KMS-11 (cell line): ENCODE results near the gene KBTBD4.
"Not testable (repeated sequence)": the region's sequence is repeated elsewhere in the genome, so short reads cannot be mapped to it uniquely, and the experiment has no call there.

Source experiments
- H2AFZ ChIP-seq: fragments of 200-600 bp; sonication (generic); 2 replicates; pipeline ENCODE4 v1.6.1; 2016; ENCODE audit warnings: antibody characterized with exemption, mixed run types, low read depth
- H3K27ac ChIP-seq: fragments of 200-600 bp; sonication (generic); 2 replicates; pipeline ENCODE4 v1.6.1; 2016; ENCODE audit warnings: mild to moderate bottlenecking, mixed run types
- H3K27me3 ChIP-seq: fragments of 200-600 bp; sonication (generic); 2 replicates; pipeline ENCODE4 v1.6.1; 2017; ENCODE audit warnings: mild to moderate bottlenecking, low read depth, mixed run types, moderate library complexity; ENCODE audit not compliant: insufficient read depth
- H3K36me3 ChIP-seq: fragments of 200-600 bp; sonication (generic); 2 replicates; pipeline ENCODE4 v1.6.1; 2017; ENCODE audit warnings: mild to moderate bottlenecking, mixed run types; ENCODE audit not compliant: insufficient read depth
- H3K4me1 ChIP-seq: fragments of 200-600 bp; sonication (generic); 2 replicates; pipeline ENCODE4 v1.6.1; 2016; ENCODE audit warnings: mild to moderate bottlenecking, low read depth, mixed run types; ENCODE audit not compliant: poor library complexity, severe bottlenecking
- H3K4me2 ChIP-seq: fragments of 200-600 bp; sonication (generic); 2 replicates; pipeline ENCODE4 v1.7.0; 2016; ENCODE audit warnings: mild to moderate bottlenecking, mixed run types
- H3K4me3 ChIP-seq: fragments of 200-600 bp; sonication (generic); IDR thresholded peaks from 2 replicates; pipeline ENCODE4 v1.6.1; 2017; ENCODE audit warnings: low read depth, low read length, mixed read lengths; ENCODE audit not compliant: insufficient read depth
- H3K79me2 ChIP-seq: fragments of 200-600 bp; sonication (generic); 2 replicates; pipeline ENCODE4 v1.6.1; 2016; ENCODE audit warnings: low read depth, mixed run types; ENCODE audit not compliant: insufficient read depth
- H3K9ac ChIP-seq: fragments of 200-600 bp; sonication (generic); 2 replicates; pipeline ENCODE4 v1.6.1; 2016; ENCODE audit warnings: mild to moderate bottlenecking, mixed run types
- H4K20me1 ChIP-seq: fragments of 200-600 bp; sonication (generic); 2 replicates; pipeline ENCODE4 v1.6.1; 2016; ENCODE audit warnings: mild to moderate bottlenecking, mixed run types; ENCODE audit not compliant: insufficient read depth
- TF ChIP-seq, protein P1 (sequence below): fragments of 200-600 bp; sonication (generic); conservative IDR thresholded peaks from 2 replicates; pipeline ENCODE4 v1.6.1; 2017; ENCODE audit warnings: low read depth, mild to moderate bottlenecking, antibody characterized with exemption, low read length, moderate library complexity, mixed read lengths

The KBTBD4 gene

DNA sequence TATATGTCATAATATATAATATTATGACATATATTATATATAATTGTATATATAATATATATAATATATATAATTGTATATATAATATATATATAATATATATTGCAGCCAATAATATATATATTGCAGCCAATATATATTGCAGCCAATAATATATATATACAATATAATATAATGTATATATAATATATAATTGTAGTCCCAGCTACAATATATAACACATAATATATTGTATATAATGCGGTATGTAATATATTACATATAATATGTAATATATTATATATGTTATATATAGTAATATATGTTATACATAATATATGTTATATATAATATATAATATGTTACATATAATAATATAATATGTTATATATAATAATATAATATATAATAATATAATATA is 20.1 kb downstream of the KBTBD4 start:
- Histone ChIP-seq H3K27me3 (no peaks in the 10 kb centered on the region), H3K79me2 (no peaks in the 10 kb centered on the region), H3K36me3 (no peaks in the 10 kb centered on the region), H2AFZ (no peak overlapping the region), H3K4me2 (no peak overlapping the region), H3K9ac (no peak overlapping the region), H3K4me3 (no peak overlapping the region), H3K4me1 (peaks cover under 1% of the 10 kb centered on the region), H3K27ac (no peak overlapping the region), H4K20me1 (no peaks in the 10 kb centered on the region)
- TF ChIP-seq, protein P1, sequence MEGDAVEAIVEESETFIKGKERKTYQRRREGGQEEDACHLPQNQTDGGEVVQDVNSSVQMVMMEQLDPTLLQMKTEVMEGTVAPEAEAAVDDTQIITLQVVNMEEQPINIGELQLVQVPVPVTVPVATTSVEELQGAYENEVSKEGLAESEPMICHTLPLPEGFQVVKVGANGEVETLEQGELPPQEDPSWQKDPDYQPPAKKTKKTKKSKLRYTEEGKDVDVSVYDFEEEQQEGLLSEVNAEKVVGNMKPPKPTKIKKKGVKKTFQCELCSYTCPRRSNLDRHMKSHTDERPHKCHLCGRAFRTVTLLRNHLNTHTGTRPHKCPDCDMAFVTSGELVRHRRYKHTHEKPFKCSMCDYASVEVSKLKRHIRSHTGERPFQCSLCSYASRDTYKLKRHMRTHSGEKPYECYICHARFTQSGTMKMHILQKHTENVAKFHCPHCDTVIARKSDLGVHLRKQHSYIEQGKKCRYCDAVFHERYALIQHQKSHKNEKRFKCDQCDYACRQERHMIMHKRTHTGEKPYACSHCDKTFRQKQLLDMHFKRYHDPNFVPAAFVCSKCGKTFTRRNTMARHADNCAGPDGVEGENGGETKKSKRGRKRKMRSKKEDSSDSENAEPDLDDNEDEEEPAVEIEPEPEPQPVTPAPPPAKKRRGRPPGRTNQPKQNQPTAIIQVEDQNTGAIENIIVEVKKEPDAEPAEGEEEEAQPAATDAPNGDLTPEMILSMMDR, result no peak

DNA sequence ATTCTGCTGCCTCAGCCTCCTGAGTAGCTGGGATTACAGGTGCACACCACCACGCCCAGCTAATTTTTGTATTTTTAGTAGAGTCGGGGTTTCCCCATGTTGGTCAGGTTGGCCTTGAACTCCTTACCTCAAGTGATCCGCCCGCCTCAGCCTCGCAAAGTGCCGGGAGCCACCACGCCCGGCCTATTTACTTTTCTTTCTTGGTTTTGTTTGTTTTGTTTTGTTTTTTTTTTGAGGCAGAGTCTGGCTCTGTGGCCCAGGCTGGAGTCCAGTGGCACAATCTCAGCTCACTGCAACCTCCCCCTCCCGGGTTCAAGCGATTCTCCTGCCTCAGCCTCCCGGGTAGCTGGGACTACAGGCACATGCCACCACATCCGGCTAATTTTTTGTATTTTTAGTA is 21.8 kb downstream of the KBTBD4 start:
- not testable (repeated sequence) for H3K27me3 ChIP-seq, H3K4me3 ChIP-seq, H3K36me3 ChIP-seq, H4K20me1 ChIP-seq, H2AFZ ChIP-seq, H3K27ac ChIP-seq, H3K79me2 ChIP-seq, H3K4me2 ChIP-seq, H3K9ac ChIP-seq, H3K4me1 ChIP-seq

DNA sequence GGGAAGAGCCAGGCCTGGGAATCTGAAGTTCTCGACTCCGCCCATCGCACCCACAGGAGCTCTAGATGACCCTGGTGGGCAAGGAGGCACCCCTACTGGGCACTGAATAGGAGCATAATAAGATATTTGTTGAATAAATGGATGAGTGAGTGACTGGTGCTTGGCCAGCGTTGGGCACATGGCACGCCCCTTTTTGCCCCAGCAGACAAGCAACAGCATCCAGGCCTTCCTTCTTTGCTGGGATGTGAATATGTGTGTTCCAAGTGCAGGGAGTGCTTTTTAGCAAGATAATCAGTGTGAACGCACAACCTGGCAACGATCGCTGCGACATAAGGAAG is 25.4 kb downstream of the KBTBD4 start:
- Histone ChIP-seq H3K27me3 (no peaks in the 10 kb centered on the region), H3K9ac (peak overlapping the region; percentile 93; the same call in 1 of the 2 replicates), H3K36me3 (no peaks in the 10 kb centered on the region), H3K4me2 (peak overlapping the region; percentile 23; the same call in 1 of the 2 replicates), H2AFZ (peak overlapping the region; percentile 59), H4K20me1 (peaks cover 13% of the 10 kb centered on the region), H3K79me2 (peaks cover 44% of the 10 kb centered on the region), H3K4me3 (no peak overlapping the region), H3K27ac (no peak overlapping the region), H3K4me1 (peaks cover 36% of the 10 kb centered on the region)
- TF ChIP-seq, protein P1, result peak; percentile 48

DNA sequence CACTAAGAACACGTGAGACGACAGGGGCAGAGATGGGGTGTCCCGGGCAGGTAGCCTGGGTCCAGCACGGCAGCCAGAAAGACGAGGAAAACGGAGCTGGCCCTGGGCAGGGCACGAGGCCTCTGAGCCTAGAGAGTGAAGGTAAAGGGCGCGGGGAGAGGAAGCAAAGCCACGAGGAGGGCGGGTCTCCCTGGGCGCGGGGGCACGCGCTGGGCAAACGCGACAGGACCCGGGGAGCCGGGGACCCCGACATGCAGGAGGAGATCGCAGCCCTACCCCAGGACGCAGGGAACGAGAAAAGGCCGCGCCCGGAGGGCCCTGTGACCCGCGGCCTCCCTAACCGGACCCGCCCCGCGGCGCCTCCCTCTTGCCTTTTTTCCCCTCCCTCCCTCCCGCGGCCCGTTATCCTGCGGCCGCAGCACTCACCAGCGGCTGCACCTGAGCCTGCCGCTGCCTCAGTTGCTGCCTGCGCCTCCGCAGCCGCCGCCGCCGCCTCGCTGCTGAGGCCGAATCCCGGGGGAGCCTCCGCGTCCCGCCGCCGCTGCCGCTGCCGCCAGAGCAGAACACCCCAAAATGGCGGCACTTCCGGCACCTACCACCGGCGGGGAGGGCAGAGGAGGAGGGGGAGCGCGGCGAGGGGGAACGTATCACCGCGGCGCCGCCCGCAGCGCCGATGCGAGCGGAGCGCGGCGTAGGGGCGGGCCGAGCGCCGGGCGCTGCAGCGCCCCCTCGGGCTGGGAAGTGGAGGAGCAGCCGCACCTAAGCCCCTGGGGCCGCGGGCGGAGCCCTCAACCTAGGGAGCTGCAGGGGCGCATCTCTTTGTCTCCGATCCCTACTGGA is 26.0 kb downstream of the KBTBD4 start, which contains the start of gene CELF1:
Gene CELF1 (minus strand): TSS at position 567 of the 840 bp plus-strand sequence. CDS start 53,609 bp downstream, outside the sequence.
- H4K20me1 ChIP-seq, result peaks cover 19% of the 10 kb centered on the region
- TF ChIP-seq, protein P1, result peak; percentile 78
- peak within 1 kb of the TSS; percentile 93 for H3K9ac ChIP-seq
- H2AFZ ChIP-seq, result peak within 1 kb of the TSS; percentile 66
- peaks cover 50% of the 10 kb centered on the region for H3K79me2 ChIP-seq
- H3K27ac ChIP-seq, result peak within 1 kb of the TSS; percentile 93
- no peaks in the 10 kb centered on the region for H3K36me3 ChIP-seq
- peak within 1 kb of the TSS; percentile 82 for H3K4me2 ChIP-seq
- H3K27me3 ChIP-seq, result no peaks in the 10 kb centered on the region
- peaks cover 36% of the 10 kb centered on the region for H3K4me1 ChIP-seq
- H3K4me3 ChIP-seq, result no peak within 1 kb of the TSS

DNA sequence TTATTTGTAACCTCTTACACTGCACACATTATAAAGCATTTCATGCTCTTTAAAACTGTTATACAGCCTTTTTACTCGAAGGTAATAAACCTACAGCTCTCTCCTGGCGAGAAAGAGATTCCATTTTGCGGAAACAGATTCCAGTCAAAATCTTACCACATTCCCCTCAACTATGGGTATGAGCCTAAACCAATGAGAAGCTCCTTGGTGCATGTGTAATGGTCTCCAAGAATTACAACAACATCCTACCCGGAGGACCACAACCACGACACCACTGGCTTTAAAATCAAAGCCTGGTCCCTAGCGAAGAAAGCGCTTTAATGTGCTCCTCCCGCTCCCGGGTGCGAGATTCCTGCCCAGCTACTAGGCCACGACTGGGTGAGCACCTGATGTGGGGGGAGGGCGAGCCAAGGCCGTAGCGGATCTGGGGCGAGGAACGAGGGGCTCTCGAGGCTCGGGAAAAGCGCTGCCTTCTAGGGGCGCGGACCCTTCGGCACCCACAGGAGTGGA is 26.7 kb downstream of the KBTBD4 start:
- peaks cover 22% of the 10 kb centered on the region for H4K20me1 ChIP-seq
- H3K36me3 ChIP-seq, result no peaks in the 10 kb centered on the region
- H3K9ac ChIP-seq, result peak overlapping the region; percentile 93
- H2AFZ ChIP-seq, result peak overlapping the region; percentile 66
- no peak overlapping the region for H3K4me3 ChIP-seq
- H3K27ac ChIP-seq, result peak overlapping the region; percentile 93
- no peaks in the 10 kb centered on the region for H3K27me3 ChIP-seq
- TF ChIP-seq, protein P1, result no peak
- peaks cover 57% of the 10 kb centered on the region for H3K79me2 ChIP-seq
- peaks cover 37% of the 10 kb centered on the region for H3K4me1 ChIP-seq
- H3K4me2 ChIP-seq, result peak overlapping the region; percentile 82
